RWPE1 (cell line): ENCODE data around the gene GPR25.
A peak's percentile ranks its signal among the peaks of the same experiment; 100 is the strongest.

Experiments
- CTCF ChIA-PET: fragments of 350-600 bp; sonication (Branson Sonifier 250); formaldehyde crosslinking; extraction: SDS; loops from one replicate; lab custom pipeline; 2021; lab: Yijun Ruan, JAX
- POLR2A ChIA-PET: fragments of 400-600 bp; formaldehyde crosslinking; extraction: SDS; loops from one replicate; lab custom pipeline; 2020; ENCODE audit warnings: antibody characterized with exemption; ENCODE audit not compliant: low non-redundant PET; lab: Yijun Ruan, JAX
- DNase-seq: peaks from one replicate; pipeline ENCODE4 v3.0.0; 2012; ENCODE audit warnings: low spot score
- H3K27ac ChIP-seq: fragments of 450-650 bp; 2 replicates; pipeline ENCODE4 v1.5.1; 2017
- TF ChIP-seq, protein P1 (sequence below): fragments of 450-650 bp; conservative IDR thresholded peaks from 2 replicates; pipeline ENCODE4 v1.5.1; 2017; ENCODE audit warnings: low read depth, mild to moderate bottlenecking

Gene GPR25

GRCh38 chr1:200899015-200899386, 26.2 kb downstream of the GPR25 start:
- CTCF ChIA-PET = no interaction called here
- H3K27ac ChIP-seq = peak overlapping the region; percentile 96
- TF ChIP-seq, protein P1, sequence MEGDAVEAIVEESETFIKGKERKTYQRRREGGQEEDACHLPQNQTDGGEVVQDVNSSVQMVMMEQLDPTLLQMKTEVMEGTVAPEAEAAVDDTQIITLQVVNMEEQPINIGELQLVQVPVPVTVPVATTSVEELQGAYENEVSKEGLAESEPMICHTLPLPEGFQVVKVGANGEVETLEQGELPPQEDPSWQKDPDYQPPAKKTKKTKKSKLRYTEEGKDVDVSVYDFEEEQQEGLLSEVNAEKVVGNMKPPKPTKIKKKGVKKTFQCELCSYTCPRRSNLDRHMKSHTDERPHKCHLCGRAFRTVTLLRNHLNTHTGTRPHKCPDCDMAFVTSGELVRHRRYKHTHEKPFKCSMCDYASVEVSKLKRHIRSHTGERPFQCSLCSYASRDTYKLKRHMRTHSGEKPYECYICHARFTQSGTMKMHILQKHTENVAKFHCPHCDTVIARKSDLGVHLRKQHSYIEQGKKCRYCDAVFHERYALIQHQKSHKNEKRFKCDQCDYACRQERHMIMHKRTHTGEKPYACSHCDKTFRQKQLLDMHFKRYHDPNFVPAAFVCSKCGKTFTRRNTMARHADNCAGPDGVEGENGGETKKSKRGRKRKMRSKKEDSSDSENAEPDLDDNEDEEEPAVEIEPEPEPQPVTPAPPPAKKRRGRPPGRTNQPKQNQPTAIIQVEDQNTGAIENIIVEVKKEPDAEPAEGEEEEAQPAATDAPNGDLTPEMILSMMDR = no peak
- no peak for DNase-seq
- POLR2A ChIA-PET = no interaction called here

DNA sequence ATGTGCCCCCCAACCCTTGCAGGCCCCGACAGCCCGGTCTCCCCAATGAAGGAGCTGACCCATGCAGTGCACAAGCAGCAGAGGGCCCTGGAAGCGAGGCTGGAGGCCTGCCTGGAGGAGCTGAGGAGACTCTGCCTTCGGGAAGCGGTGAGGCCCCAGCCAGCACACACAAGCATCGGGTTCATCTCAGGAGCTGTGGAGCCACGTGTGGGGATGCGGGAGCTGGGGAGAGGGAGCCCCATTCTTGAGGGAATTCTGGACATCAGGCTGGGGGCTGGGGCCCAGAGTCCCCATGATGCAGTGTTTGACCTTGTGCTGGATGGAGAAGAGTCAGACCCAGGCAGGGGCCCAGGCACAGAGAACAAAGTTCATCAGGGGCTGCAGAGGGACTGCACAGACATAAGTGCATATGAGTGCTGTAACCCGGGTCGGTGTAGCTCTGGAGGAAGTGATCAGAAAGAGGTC, 26.7 kb downstream of the GPR25 start:
- CTCF ChIA-PET = no interaction called here
- no peak for DNase-seq
- POLR2A ChIA-PET = interaction anchor here (0.5 kb wide), 1 partner anchor 37 kb away, joined by 3 read pairs; no protein-coding TSS in a partner anchor
- peak overlapping the region; percentile 96 for H3K27ac ChIP-seq
- TF ChIP-seq, protein P1 = no peak

GRCh38 chr1:200899954-200900867, 27.4 kb downstream of the GPR25 start:
- ChIA-PET CTCF (no interaction called here), POLR2A (interaction anchor here (0.5 kb wide), 1 partner anchor 38 kb away, joined by 3 read pairs; no protein-coding TSS in a partner anchor)
- no peak for DNase-seq
- TF ChIP-seq, protein P1 = no peak
- H3K27ac ChIP-seq = peak overlapping the region; percentile 96

- ChIA-PET POLR2A (no interaction called here), CTCF (interaction anchor here (1.0 kb wide), 1 partner anchor 10 kb away, joined by 3 read pairs; no protein-coding TSS in a partner anchor)
- H3K27ac ChIP-seq = peak overlapping the region; percentile 96
- no peak for DNase-seq
- TF ChIP-seq, protein P1 = no peak
These were observed 28.1 kb downstream of the GPR25 start for GRCh38 chr1:200900877-200901276.

- TF ChIP-seq, protein P1 = no peak
- POLR2A ChIA-PET = interaction anchor here (1.0 kb wide), 1 partner anchor 17 kb away, joined by 3 read pairs; no protein-coding TSS in a partner anchor
- no peak for DNase-seq
- H3K27ac ChIP-seq = peak overlapping the region; percentile 96
- CTCF ChIA-PET = interaction anchor here (1.0 kb wide), 1 partner anchor 10 kb away, joined by 3 read pairs; no protein-coding TSS in a partner anchor
These were observed 28.6 kb downstream of the GPR25 start for GRCh38 chr1:200901350-200901749.

DNA sequence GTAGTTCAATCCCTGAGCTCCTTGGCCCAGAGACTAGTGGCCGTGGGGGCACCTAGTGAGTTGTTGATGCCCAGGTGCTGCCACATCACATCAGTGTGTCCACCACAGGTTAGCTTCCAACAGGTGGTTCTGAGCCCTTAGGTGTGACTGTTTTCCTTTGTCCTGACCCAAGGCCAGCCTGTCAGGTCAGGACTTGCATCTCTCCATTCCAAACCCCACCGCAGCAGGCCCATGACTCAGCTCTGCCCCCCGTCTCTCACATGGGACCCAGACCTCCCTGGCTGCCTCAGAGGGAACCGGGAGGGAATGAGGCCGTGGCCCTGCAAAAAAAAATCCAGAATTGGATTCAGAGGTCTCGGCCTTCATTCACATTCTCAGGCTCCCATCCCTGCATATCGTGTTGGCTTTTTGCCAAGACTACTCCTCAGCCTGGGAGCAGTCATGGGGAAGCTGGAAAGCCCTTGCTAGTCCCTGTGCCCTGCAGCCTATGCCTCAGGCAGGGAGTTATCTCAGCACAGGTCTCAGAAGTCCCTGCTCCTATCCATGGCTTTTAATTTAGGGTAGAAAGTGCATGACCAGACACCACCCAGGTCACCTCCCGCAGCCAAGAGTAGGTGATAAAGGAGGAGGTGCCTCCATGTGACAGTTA, 29.1 kb downstream of the GPR25 start:
- ChIA-PET CTCF (interaction anchor here (0.7 to 1.0 kb wide), 2 partner anchors 11 to 24 kb away, joined by 3 read pairs; no protein-coding TSS in a partner anchor), POLR2A (interaction anchor here (1.0 kb wide), 1 partner anchor 16 kb away, joined by 3 read pairs; no protein-coding TSS in a partner anchor)
- TF ChIP-seq, protein P1 = no peak
- no peak for DNase-seq
- peak overlapping the region; percentile 96 for H3K27ac ChIP-seq
